ENCODE data around the gene TUBA1A.
"Not testable (repeated sequence)": the region's sequence is repeated elsewhere in the genome, so short reads cannot be mapped to it uniquely, and the experiment has no call there.

TUBA1A gene

GRCh38 chr12:49144384-49144783, 44.5 kb downstream of the TUBA1A start:
- no peak for DNase-seq

GRCh38 chr12:49138999-49139398, 49.9 kb downstream of the TUBA1A start:
- DNase-seq: no peak

- DNase-seq: no peak
These were observed 50.3 kb downstream of the TUBA1A start for GRCh38 chr12:49138587-49138986.

GRCh38 chr12:49137476-49137875, 51.4 kb downstream of the TUBA1A start:
- no peak for DNase-seq

- DNase-seq: not testable (repeated sequence)
These were observed 51.9 kb downstream of the TUBA1A start for GRCh38 chr12:49136997-49137396.
